Measurements from ENCODE around the gene TXNDC2.

TXNDC2 gene

DNA sequence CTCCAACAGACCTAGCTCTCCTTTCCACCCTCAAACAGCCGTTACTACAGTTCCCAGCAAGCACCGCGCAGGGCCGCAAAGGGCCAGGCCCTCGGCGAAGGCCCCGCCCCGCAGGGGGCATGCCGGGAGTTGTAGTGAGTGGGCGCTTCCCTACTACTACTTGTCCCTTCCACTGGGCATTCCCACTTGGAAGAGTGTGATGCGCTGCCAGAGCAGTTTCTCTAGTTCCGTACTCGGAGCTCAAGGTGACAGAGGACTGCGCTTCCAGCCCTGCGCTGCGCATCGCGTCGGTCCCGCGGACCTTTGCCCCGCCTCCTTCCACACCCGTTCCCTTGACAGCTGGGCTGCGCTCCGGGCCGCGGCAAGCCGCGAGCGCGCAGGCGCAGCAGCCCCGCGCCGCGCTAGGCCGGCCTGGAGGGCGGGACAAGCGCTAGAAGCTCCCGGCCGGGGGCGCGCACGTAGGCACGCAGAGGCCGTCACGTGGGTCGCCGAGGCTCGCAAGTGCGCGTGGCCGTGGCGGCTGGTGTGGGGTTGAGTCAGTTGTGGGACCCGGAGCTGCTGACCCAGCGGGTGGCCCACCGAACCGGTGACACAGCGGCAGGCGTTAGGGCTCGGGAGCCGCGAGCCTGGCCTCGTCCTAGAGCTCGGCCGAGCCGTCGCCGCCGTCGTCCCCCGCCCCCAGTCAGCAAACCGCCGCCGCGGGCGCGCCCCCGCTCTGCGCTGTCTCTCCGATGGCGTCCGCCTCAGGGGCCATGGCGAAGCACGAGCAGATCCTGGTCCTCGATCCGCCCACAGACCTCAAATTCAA lies 28.0 kb downstream of the TXNDC2 start, which contains the start of gene VAPA:
TSS of gene VAPA (plus strand) at position 491 of the 808 bp plus-strand sequence. CDS start at position 732, 241 bp downstream.
- peak; percentile 71 for DNase-seq (ENCODE audit: low read depth)

DNA sequence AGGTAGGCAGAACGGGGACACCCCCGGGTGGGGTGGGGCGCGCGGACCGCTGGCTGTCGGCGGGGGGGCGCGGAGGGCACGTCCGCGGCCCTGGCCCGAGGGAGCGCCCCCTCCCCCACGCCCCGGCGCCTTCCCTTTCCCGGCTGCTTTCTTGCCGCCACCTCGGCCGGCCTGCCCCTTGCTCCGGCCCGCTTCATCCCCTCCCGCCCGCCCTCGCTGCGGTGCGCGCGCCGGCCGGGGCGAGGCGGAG lies 28.5 kb downstream of the TXNDC2 start:
- no peak for DNase-seq (ENCODE audit: low read depth)

DNA sequence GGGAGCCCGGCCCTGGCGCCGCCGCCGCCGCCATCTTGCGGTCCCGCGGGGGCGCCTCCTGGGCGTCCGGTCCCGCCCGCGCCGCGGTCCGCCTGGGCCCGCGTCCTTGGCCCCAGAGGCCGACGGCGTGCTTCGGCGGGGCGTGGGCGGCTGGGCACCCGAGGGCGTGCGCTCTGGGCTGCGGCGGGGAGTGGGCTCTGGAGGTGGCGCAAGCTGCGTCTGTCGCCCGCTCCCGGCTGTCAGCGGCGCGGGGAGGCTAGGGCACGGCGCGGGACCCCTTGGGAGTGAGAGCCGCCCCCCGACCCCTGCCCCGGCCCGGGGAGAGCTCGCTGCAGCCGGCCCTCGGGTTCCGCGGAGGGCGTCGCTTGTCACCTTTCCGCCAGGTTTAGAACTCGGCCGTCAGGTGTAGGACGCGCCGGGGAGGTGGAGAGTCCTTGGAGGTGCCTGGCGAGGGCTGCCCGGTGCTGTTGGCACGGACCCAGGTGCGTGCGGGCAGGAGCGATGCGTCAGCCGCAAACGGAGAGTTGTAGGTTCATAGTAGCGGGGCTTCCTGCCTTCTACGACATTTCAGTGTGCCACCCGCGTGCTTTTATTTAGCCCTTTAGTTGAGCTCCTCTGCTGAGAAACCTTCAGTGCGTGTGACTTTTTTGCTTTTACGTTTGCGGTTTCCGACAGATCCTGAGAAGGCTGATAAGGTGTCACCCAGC lies 29.0 kb downstream of the TXNDC2 start:
- no peak for DNase-seq (ENCODE audit: low read depth)

DNA sequence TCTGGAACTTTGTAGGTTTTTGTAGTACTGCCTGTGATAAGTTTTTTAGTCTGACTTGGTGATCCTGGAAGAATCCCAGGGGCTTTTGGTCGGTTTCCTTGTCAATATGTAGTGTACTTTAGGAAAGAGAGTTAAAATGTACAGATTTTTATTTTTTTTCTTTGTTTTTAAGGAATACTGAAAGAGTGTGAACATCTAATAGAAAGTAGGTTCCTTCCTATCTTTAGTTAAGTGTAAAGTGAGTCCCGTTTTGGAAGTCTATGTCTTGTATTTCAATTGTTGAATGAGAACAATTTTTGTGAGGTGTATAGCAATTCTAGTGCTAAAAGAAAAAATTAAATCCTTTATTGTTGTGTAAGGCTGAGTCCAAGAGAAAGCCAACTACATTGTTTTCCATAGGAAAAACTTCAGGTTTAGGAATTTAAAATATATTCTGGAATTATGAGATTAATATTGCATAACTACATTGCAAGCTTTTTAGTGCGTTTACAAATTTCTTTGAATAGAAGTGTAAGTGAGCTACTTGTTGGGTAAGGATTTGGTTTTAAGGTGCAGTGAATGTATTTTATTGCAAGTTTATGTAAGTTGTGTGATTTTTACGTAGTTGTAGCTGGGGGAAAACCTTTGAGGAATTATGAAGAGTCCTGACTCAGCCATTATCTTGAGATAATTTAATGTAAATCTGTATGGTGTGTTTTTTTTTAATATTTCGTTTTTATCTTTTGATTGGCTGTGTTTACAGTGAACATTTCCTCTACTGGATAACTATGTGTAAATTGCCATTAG lies 29.7 kb downstream of the TXNDC2 start:
- no peak for DNase-seq (ENCODE audit: low read depth)

DNA sequence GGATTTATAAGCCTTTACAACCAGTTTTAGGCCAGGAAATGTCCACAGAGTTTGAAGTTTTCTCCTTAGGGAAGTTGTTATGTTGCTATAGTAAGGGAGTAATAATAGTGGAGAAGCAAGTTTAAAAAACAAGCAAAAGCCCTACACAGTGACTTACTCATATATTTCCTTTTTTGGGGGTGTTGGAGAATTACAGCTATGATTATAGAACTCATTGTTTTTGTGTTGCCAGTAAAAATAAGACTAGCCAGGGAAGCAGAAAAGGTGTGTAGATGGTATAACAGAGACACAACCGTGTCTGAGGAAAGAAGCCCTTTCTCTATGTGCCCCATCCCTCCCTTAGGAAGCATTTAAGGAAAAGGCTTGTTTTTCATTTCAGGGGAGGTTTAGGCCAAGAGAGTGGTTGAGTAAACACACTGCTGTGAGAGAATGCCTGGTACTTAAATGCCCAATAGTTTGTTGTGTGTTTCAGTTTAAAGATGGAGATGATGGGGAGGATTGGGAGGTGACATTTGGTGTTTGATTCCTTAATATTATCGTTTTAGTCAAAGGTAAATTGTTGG lies 30.4 kb downstream of the TXNDC2 start:
- DNase-seq (ENCODE audit: low read depth): no peak

DNA sequence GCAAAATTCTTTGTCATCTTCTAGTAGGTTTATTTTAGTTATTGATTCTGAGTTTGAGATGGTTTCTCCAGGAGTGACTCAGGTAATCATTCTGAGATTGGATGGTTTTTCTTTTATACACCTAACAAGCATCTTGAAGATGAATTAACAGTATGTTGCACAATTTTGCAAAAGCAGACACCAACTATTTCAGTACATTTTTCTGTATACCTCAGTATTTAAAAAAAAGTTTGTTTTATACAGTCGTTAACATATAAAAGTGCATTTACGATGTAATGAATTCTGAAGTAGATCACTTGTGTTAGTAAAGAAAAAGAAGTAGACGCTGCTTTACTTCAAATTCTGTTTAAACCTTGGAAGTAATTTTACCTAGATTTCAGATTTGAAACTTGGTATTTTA lies 31.0 kb downstream of the TXNDC2 start:
- DNase-seq (ENCODE audit: low read depth): no peak

DNA sequence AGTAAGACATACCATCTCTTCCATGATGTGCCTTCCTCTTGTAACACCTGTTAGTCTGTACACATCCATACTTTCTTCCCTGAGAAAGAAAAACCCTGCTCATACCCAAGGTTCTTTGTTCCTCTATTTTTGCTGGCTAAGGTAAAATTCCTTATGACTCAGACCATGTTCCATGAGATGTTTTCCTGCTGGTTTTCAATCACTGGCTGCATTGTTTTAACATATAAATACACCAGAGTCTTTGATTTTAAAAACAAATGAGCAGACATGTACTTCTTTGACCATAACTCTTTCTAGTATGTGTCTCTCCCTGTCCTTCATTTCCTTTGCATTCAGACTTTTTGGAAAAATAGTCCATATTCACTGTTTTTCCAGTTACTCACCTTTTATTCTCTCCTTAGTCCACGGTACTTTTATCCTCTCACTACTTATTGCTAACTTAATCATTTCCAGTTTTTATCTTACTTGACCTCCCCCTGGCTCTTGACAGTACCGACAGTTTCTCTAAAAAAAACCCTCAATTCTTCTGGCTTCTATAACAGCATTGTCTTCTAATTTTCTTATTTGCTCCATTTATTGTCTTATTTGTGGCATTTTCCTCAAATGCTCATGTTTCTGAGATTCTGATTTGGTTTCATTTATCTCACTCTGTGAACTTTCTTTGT lies 32.4 kb downstream of the TXNDC2 start:
- no peak for DNase-seq (ENCODE audit: low read depth)

DNA sequence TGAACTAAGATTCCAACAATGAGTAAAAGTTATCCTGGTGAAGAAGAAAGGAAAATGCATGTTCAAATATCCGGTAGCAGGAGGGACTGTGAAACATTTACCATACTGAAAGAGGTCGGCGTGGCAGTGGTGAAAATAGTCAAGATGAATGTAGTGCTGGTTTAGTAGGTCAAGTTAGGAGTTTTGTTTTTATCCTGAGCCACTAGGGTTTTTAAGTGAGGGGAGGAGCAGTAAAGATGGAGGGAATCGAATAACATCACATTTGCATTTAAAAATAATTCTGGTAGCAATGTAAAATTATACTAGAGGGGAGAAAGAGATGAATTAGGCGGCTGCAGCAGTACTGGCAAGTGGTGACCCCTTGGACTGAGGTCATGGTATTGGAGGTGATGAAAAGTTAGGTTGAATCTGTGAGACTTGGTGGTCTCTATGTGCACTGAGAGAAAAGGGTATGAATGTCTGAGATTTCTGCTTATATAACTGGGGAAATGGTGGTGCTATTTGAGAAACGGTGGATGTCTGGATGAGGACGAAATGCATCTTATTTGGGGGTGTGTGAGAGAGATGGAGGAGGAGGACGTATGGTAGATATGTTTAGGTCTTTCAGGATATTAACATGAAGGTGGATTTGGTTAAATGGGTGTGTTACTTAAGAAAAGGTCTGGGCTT lies 33.9 kb downstream of the TXNDC2 start:
- DNase-seq (ENCODE audit: low read depth): no peak

DNA sequence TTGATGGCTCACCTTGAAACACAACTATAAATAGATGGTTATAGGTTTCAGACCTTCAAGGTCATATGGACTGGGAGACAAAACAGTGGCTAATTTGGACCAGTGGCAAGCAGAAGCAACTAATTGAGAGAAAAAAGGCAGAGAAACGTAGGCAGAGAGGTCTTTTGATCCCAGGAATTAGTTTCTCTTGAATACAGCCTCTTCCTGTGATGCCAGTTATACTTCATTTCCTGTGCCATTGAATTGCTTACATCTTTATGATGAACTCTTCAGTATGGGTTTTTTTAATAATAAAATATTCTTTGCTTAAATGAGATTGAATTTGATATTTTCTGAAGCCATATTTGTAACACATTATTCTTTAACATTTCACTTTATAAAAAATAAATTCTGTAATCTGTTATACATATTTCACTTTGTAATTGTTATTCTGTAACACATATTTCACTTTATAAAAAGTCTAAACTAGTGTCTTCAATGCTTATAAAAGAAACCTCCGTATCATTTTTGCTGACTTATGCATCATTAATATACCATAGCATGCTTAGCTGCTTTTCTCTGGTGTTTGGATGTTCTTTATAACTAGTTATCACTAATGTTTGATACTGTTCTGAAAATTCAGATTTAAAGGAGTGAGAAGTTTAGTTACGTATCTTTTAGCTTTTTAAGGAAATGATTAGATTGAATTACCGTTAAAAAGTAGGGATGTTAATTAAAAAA lies 37.0 kb downstream of the TXNDC2 start:
- no peak for DNase-seq (ENCODE audit: low read depth)

DNA sequence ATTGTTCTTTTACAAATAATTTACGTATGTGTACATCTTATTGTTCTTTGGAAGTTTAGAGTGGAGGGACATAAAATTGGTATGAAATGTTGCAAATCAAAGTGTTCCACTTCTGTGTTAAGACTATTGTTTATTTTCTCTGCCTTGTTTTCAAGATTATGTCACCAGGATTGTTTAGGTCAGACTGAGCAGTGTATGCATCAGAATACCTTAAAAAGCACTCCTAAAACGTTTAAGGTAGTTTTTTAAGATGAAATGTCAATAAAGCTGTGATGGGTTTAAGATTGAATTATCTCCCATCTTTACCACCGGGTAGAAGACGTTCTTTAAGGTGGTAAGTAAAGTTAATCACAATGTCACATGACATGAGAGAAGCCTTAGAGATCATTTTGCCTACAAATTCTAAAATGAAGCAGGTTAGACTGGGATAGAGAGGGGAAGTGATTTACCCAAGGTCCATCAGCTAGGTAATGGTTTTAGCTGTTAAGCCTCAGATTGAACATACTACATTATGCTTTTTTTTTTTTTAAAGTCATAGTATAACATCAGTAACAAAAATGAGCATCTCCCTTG lies 38.7 kb downstream of the TXNDC2 start:
- no peak for DNase-seq (ENCODE audit: low read depth)

DNA sequence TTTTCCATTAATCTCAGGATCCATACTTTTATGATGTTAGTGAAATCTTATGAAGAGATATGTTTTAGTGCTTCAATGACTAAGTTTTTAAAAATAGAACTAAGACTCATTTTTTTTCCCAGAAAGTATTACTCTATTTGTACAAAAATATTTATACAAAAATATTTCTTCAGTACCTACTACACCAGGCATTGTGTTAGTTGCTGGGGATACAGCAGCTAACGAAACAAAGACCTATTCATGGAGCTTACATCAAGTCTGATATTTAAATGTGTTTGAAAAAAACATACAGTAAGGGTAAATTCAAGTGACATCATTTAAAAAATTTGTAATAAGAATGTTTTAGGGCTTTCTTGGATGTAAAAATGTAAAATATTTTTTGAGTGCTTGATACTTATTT lies 39.6 kb downstream of the TXNDC2 start:
- DNase-seq (ENCODE audit: low read depth): no peak

DNA sequence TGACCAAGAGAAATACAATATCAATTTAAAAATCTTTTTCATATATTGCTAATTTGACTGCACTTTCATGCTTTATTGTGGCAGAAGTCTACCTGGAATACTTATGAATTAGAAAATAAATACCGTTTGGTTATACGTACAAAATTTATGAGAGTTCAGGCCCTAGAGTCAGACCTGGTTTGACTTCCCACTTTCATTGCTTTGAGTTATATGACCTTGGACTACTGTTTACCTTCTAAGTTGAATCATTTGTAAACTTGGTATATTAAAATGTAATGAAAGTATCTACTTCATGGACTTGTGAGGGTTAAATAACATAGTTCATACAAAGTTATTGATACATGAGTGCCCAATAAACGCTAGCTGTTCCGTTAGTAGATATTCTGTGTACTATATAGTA lies 40.0 kb downstream of the TXNDC2 start:
- no peak for DNase-seq (ENCODE audit: low read depth)

DNA sequence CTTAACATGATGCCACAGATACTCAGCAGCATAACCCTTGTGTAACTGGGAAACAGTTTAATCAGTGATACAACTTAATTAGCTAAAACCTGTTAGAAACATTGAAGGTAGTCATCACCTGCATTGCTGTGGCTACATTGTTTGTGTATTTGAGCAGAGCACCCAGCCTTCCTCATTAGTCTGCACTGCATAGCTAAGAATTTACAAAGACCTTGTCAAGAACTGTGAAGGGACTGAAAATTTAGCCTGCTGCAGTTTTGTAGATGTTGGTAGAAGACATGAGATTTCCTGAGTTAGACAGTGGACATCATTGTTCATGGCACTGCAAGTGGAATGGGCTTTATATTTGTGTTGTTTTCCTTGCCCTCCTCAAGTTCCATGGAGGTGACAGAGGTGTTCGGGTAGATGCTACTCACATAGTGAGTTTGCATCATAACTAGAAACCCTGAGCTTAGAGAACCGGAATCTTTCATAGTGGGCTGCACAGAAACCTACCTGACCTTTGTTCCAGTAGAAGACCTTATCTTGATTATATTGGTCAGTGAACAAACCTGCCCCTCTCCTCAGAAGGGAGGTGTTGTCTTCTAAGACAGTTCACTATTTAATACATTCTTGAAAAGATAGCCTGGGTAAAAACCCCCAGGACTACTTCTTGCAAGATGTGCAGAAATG lies 40.6 kb downstream of the TXNDC2 start:
- no peak for DNase-seq (ENCODE audit: low read depth)

DNA sequence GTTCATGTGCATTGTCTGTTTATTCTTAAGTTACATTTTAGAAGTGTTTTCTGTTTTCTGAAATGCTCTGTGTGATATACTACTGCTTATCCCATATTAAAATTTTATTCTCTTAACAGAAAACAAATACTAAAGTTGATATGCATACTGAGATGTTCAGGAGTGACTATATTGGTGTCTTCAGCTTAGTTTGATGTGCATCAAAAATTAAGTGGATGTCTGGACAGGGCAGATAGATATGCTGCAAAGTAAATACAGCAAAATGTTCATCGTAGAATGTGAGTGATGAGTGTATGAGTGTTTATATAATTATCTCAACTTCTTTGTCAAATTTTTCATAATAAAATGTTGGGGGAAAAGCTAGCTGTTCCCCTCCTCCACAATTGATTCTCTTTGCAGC lies 41.2 kb downstream of the TXNDC2 start:
- DNase-seq (ENCODE audit: low read depth): no peak

DNA sequence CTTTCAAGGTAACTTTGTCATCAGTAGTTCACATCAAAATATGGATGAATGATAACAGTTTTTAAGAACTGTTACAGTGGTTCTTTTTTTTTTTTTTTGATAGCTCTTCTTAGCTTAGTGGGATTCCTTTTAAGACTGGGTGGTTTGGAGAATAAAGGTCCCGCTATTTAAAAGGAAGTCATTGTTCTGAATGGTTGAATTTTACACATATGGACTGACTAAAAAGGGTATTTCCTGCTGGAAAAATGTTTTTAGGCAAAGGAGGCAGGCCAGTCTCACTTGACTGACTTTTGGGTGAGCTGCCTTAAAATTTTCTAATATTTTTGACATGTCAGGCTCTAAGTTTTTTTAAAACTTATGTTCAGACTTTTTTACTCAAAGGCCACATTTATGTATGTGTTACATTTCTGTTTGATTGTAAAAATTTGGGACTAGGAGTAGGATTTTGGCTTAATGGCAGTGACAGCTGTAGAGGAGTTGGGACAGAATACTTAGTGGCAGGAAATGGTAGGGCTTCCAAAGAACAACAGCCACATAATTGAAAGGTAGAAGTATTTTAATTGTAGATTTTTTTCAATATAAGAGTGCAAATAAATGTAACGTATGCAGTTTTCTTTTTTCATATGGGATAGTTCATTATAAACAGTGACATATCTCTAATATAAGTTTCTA lies 41.8 kb downstream of the TXNDC2 start:
- no peak for DNase-seq (ENCODE audit: low read depth)

DNA sequence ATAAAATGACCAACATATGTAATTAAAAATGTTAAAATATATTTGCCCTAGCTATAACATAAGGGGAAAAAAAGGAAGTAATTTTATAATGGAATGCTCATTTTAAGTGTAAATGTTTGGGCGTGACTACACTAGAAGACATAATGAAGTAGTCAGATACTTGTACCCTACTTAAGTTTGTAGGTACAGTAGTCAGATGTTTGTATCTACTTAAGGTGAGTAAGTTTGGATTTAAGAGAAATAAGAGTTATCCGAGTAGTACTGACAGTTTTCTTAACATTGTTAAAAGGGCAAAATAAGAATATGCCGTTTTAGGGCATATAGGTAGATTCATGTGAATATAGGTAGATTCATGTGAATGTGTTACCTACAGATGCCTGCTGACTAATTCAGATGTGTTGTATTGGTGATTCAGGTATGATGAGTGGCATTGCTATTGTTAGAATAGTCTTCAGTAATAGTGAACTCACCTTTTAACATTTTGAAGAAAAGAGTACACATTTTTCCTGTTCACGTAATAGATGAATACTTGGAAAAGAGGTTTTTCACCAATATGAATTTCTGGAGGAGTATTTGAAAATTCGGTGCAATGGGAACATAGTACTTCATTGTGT lies 43.0 kb downstream of the TXNDC2 start:
- no peak for DNase-seq (ENCODE audit: low read depth)

DNA sequence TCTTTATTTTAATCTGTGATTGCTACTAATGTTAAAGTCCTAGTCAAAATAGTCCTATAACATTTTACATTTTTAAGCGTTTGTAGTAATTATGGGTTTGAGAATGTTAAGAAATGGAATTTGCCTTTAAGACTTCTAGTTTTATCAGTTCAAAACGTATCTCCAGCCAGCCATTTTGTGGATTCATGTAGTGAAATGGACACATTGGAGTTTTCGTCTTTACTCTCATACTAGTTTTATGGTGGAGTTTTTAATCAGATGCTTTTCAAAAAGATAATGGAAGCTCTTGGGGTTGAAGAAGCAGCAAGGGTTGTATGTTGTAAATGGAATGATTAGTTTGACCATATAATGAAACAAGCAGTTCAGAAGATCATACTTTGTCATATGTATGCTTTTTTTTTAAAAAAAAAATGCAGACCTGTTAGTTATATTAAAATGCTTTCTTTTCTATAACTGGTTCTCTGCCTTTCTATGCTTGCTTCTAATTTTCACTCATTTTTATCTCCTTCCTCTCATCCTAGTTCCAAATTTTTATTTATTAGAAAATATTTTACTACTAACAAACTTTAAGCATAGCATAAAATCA lies 44.6 kb downstream of the TXNDC2 start:
- DNase-seq (ENCODE audit: low read depth): no peak

DNA sequence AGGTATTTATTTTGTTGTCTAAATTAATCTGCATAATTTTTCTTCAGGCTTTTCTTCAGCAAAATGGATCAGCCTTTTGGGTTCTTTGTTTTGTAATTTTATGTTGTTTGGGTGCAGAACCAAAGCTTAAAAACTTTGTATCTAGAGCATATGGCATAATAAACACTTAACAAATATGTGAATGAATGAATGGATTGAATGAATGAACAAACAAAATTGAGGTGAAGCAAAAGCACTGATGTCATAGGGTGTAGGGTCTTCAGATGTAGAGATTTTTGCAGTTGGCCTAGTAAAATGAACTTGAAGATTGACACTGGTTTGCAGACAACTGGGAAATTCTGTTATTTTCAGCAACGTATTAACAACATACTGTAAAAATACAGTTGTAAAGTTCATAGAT lies 45.4 kb downstream of the TXNDC2 start:
- no peak for DNase-seq (ENCODE audit: low read depth)

DNA sequence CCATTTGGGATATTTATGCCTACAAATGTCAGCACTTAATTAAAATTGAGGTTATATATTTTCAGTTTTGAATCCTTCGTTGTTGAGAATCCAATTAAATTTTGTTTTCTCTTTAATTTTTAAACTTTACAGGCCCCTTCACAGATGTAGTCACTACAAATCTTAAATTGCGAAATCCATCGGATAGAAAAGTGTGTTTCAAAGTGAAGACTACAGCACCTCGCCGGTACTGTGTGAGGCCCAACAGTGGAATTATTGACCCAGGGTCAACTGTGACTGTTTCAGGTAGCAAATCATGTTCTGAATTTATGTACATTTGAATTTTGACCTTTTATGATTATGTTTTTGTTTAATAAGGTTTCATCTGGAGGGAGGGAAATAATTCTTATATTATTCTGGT lies 45.9 kb downstream of the TXNDC2 start:
- no peak for DNase-seq (ENCODE audit: low read depth)

Data from HS-5 (cell line).